Hepatocyte (in vitro differentiated cells): ENCODE measurements around the gene FBN1. TPM values are rescaled to one million over a fixed set of nuclear protein-coding genes. Genes with fewer than 3 reads are reported as not detected.

Experiments used
- DNase-seq: peaks from one replicate; pipeline ENCODE4 v3.0.0-alpha.2; 2016; ENCODE audit warnings: low spot score
- H2AFZ ChIP-seq: fragments of 200-600 bp; sonication (generic); 2 replicates; pipeline ENCODE4 v1.6.0; 2016; ENCODE audit warnings: antibody characterized with exemption, mild to moderate bottlenecking
- H3K27ac ChIP-seq: fragments of 200-600 bp; sonication (generic); 2 replicates; pipeline ENCODE4 v1.5.1; 2016; ENCODE audit warnings: mild to moderate bottlenecking
- H3K27me3 ChIP-seq: fragments of 200-600 bp; sonication (generic); 2 replicates; pipeline ENCODE4 v1.6.1; 2016
- H3K36me3 ChIP-seq: fragments of 200-600 bp; sonication (generic); replicated peaks from 2 replicates; pipeline ENCODE4 v1.5.1; 2016; ENCODE audit warnings: low read depth; ENCODE audit not compliant: insufficient read depth
- H3K4me1 ChIP-seq: fragments of 200-600 bp; sonication (generic); 2 replicates; pipeline ENCODE4 v1.5.1; 2016; ENCODE audit warnings: mild to moderate bottlenecking, moderate library complexity; ENCODE audit not compliant: insufficient read depth
- H3K4me2 ChIP-seq: fragments of 200-600 bp; sonication (generic); 2 replicates; pipeline ENCODE4 v1.6.0; 2016
- H3K4me3 ChIP-seq: fragments of 200-600 bp; sonication (generic); 2 replicates; pipeline ENCODE4 v1.5.1; 2016; ENCODE audit warnings: mild to moderate bottlenecking
- H3K79me2 ChIP-seq: fragments of 200-600 bp; sonication (generic); 2 replicates; pipeline ENCODE4 v1.6.0; 2017; ENCODE audit warnings: mild to moderate bottlenecking
- H3K9me2 ChIP-seq: fragments of 200-600 bp; sonication (generic); replicated peaks from 2 replicates; pipeline ENCODE4 v1.6.0; 2017; ENCODE audit warnings: mild to moderate bottlenecking; ENCODE audit not compliant: insufficient read depth
- H3K9me3 ChIP-seq: fragments of 200-600 bp; sonication (generic); 2 replicates; pipeline ENCODE4 v1.5.1; 2016; ENCODE audit warnings: low read depth, mild to moderate bottlenecking
- H4K20me1 ChIP-seq: fragments of 200-600 bp; sonication (generic); 2 replicates; pipeline ENCODE4 v1.6.0; 2016; ENCODE audit warnings: mild to moderate bottlenecking; ENCODE audit not compliant: insufficient read depth, poor library complexity, severe bottlenecking
- CTCF ChIP-seq: fragments of 200-600 bp; sonication (generic); IDR thresholded peaks from 2 replicates; pipeline ENCODE4 v1.5.1; 2016; ENCODE audit warnings: antibody characterized with exemption, mild to moderate bottlenecking; ENCODE audit not compliant: poor library complexity
- EZH2 ChIP-seq: fragments of 200-600 bp; sonication (generic); IDR thresholded peaks from 2 replicates; pipeline ENCODE4 v1.6.1; 2016; ENCODE audit warnings: antibody characterized with exemption, mild to moderate bottlenecking, borderline replicate concordance
- EZH2phosphoT487 ChIP-seq: fragments of 200-600 bp; sonication (generic); IDR thresholded peaks from one replicate; pipeline ENCODE4 v1.6.1; 2018; ENCODE audit warnings: antibody characterized with exemption, mild to moderate bottlenecking, low read depth, moderate library complexity; ENCODE audit not compliant: unreplicated experiment, severe bottlenecking
- WGBS: methylation state at CpG from one replicate; pipeline ENCODE4 v1.1.6; 2016; ENCODE audit warnings: low lambda C conversion rate; ENCODE audit errors: missing lambda C conversion rate; 5-methylcytosine and 5-hydroxymethylcytosine counted together
- polyA plus RNA-seq: library from polyadenylated mRNA; unstranded; fragments of >200 nt; fragmentation: Nextera tagmentation; extraction: Ambion mirVana; gene quantifications from 2 replicates; pipeline ENCODE4 v1.2.1, GENCODE V29; 2016
- total RNA-seq: library from RNA; depleted of rRNA; stranded (reverse); fragments of >200 nt; gene quantifications from 2 replicates; pipeline ENCODE4 v1.2.3, GENCODE V29; 2014

FBN1 gene
- total and polyA plus RNA-seq, 2 experiments from 2014 or later = 76.6 to 199 TPM

GRCh38 chr15:48486228-48486627 lies 159.3 kb downstream of the FBN1 start:
- H2AFZ ChIP-seq = no peak overlapping the region
- H3K4me1 ChIP-seq = no peaks in the 10 kb centered on the region
- H3K27me3 ChIP-seq = no peaks in the 10 kb centered on the region
- no peak overlapping the region for H3K27ac ChIP-seq
- no peak for TF ChIP-seq EZH2
- no peak for TF ChIP-seq EZH2phosphoT487
- no peak for TF ChIP-seq CTCF
- DNase-seq = no peak
- 84% methylated on average over 2 of the region's 2 CpGs for WGBS
- no peaks in the 10 kb centered on the region for H3K9me3 ChIP-seq
- H4K20me1 ChIP-seq = no peaks in the 10 kb centered on the region
- no peak overlapping the region for H3K4me3 ChIP-seq
- H3K36me3 ChIP-seq = no peaks in the 10 kb centered on the region
- no peaks in the 10 kb centered on the region for H3K9me2 ChIP-seq
- no peaks in the 10 kb centered on the region for H3K79me2 ChIP-seq
- no peak overlapping the region for H3K4me2 ChIP-seq

GRCh38 chr15:48481802-48482201 lies 163.7 kb downstream of the FBN1 start:
- H3K36me3 ChIP-seq = peaks cover 3% of the 10 kb centered on the region
- WGBS = 45% methylated on average over 2 of the region's 2 CpGs
- H3K9me2 ChIP-seq = no peaks in the 10 kb centered on the region
- no peaks in the 10 kb centered on the region for H3K4me1 ChIP-seq
- no peak for DNase-seq
- H4K20me1 ChIP-seq = no peaks in the 10 kb centered on the region
- H3K27me3 ChIP-seq = no peaks in the 10 kb centered on the region
- H3K4me2 ChIP-seq = no peak overlapping the region
- TF ChIP-seq CTCF (no peak), EZH2 (no peak), EZH2phosphoT487 (no peak)
- H2AFZ ChIP-seq = no peak overlapping the region
- no peak overlapping the region for H3K27ac ChIP-seq
- no peak overlapping the region for H3K4me3 ChIP-seq
- H3K9me3 ChIP-seq = no peaks in the 10 kb centered on the region
- no peaks in the 10 kb centered on the region for H3K79me2 ChIP-seq

GRCh38 chr15:48479751-48480150 lies 165.8 kb downstream of the FBN1 start:
- WGBS = 94% methylated on average over 2 of the region's 2 CpGs
- no peaks in the 10 kb centered on the region for H3K27me3 ChIP-seq
- no peak for DNase-seq
- peaks cover 3% of the 10 kb centered on the region for H3K36me3 ChIP-seq
- no peak overlapping the region for H3K27ac ChIP-seq
- H3K4me3 ChIP-seq = no peak overlapping the region
- no peaks in the 10 kb centered on the region for H3K9me2 ChIP-seq
- H3K4me2 ChIP-seq = no peak overlapping the region
- no peaks in the 10 kb centered on the region for H3K4me1 ChIP-seq
- no peaks in the 10 kb centered on the region for H3K9me3 ChIP-seq
- H2AFZ ChIP-seq = no peak overlapping the region
- no peak for TF ChIP-seq EZH2phosphoT487
- no peak for TF ChIP-seq EZH2
- no peak for TF ChIP-seq CTCF
- no peaks in the 10 kb centered on the region for H3K79me2 ChIP-seq
- no peaks in the 10 kb centered on the region for H4K20me1 ChIP-seq

GRCh38 chr15:48478581-48478980 lies 166.9 kb downstream of the FBN1 start:
- Histone ChIP-seq H3K9me3 (no peaks in the 10 kb centered on the region), H3K27me3 (no peaks in the 10 kb centered on the region), H3K4me3 (no peak overlapping the region), H3K27ac (no peak overlapping the region), H4K20me1 (no peaks in the 10 kb centered on the region), H2AFZ (no peak overlapping the region), H3K36me3 (peaks cover 3% of the 10 kb centered on the region), H3K9me2 (no peaks in the 10 kb centered on the region), H3K79me2 (no peaks in the 10 kb centered on the region), H3K4me2 (no peak overlapping the region), H3K4me1 (no peaks in the 10 kb centered on the region)
- DNase-seq = no peak
- WGBS = 94% methylated on average over 2 of the region's 2 CpGs
- TF ChIP-seq EZH2 = no peak
- TF ChIP-seq CTCF = no peak
- no peak for TF ChIP-seq EZH2phosphoT487
